DOHH2 (cell line): Measurements from ENCODE around the gene NCLN.
"Not testable (repeated sequence)": the region's sequence is repeated elsewhere in the genome, so short reads cannot be mapped to it uniquely, and the experiment has no call there.

Experiments
- H3F3A ChIP-seq: fragments of 200-600 bp; sonication (generic), shearing (Covaris generic); 2 replicates; pipeline ENCODE4 v1.6.0; 2016; ENCODE audit warnings: antibody characterized with exemption, mild to moderate bottlenecking; ENCODE audit not compliant: control insufficient read depth, insufficient read depth
- H3K27ac ChIP-seq: fragments of 200-600 bp; sonication (generic); 2 replicates; pipeline ENCODE4 v1.5.1; 2014; ENCODE audit warnings: low read depth, mild to moderate bottlenecking, low read length, moderate library complexity
- H3K27me3 ChIP-seq: fragments of 200-600 bp; sonication (generic); 2 replicates; pipeline ENCODE4 v1.6.1; 2014; ENCODE audit warnings: mild to moderate bottlenecking, low read length, mixed read lengths; ENCODE audit not compliant: control insufficient read depth
- H3K36me3 ChIP-seq: fragments of 200-600 bp; sonication (generic); 2 replicates; pipeline ENCODE4 v1.6.1; 2014; ENCODE audit warnings: mild to moderate bottlenecking, low read length, moderate library complexity, mixed read lengths; ENCODE audit not compliant: control insufficient read depth
- H3K4me1 ChIP-seq: fragments of 200-600 bp; sonication (generic); 2 replicates; pipeline ENCODE4 v1.6.1; 2014; ENCODE audit warnings: mild to moderate bottlenecking, low read length, mixed read lengths; ENCODE audit not compliant: control insufficient read depth
- H3K4me2 ChIP-seq: fragments of 200-600 bp; sonication (generic); 2 replicates; pipeline ENCODE4 v1.6.0; 2014; ENCODE audit warnings: mild to moderate bottlenecking, low read length, moderate library complexity
- H3K4me3 ChIP-seq: fragments of 200-600 bp; sonication (generic); 2 replicates; pipeline ENCODE4 v1.5.1; 2014; ENCODE audit warnings: mild to moderate bottlenecking, low read length, mixed read lengths
- H3K79me2 ChIP-seq: fragments of 200-600 bp; sonication (generic); 2 replicates; pipeline ENCODE4 v1.6.1; 2014; ENCODE audit warnings: mild to moderate bottlenecking, low read length, mixed read lengths; ENCODE audit not compliant: control insufficient read depth
- H3K9me2 ChIP-seq: fragments of 200-600 bp; sonication (generic); replicated peaks from 2 replicates; pipeline ENCODE4 v1.6.1; 2014; ENCODE audit warnings: mild to moderate bottlenecking, low read length, mixed read lengths; ENCODE audit not compliant: control insufficient read depth
- H3K9me3 ChIP-seq: fragments of 200-600 bp; sonication (generic); 2 replicates; pipeline ENCODE4 v1.6.1; 2014; ENCODE audit warnings: antibody characterized with exemption, low read length, mixed read lengths; ENCODE audit not compliant: control insufficient read depth, insufficient read depth
- H4K20me1 ChIP-seq: fragments of 200-600 bp; sonication (generic); 2 replicates; pipeline ENCODE4 v1.6.0; 2014; ENCODE audit warnings: low read depth, mild to moderate bottlenecking, antibody characterized with exemption, low read length, moderate library complexity; ENCODE audit not compliant: control insufficient read depth, insufficient read depth
- CTCF ChIP-seq: fragments of 200-600 bp; sonication (generic); IDR thresholded peaks from one replicate; pipeline ENCODE4 v1.5.1; 2014; ENCODE audit warnings: antibody characterized with exemption, mild to moderate bottlenecking, low read depth, low read length; ENCODE audit not compliant: poor library complexity, severe bottlenecking
- EZH2phosphoT487 ChIP-seq: fragments of 200-600 bp; sonication (generic); IDR thresholded peaks from 2 replicates; pipeline ENCODE4 v1.6.1; 2017; ENCODE audit warnings: borderline replicate concordance, mild to moderate bottlenecking, antibody characterized with exemption, low read length, moderate library complexity, mixed read lengths

NCLN gene

GRCh38 chr19:3190921-3191805 lies 5.4 kb downstream of the NCLN start:
- Histone ChIP-seq H3F3A (no peaks in the 10 kb centered on the region), H3K27me3 (no peaks in the 10 kb centered on the region), H3K4me3 (no peak overlapping the region), H3K4me2 (no peak overlapping the region), H3K36me3 (peaks cover 46% of the 10 kb centered on the region), H3K79me2 (peaks cover 80% of the 10 kb centered on the region), H3K9me2 (no peaks in the 10 kb centered on the region), H4K20me1 (peaks cover 27% of the 10 kb centered on the region; the same call in 1 of the 2 replicates), H3K9me3 (no peaks in the 10 kb centered on the region), H3K4me1 (peaks cover 17% of the 10 kb centered on the region), H3K27ac (no peak overlapping the region)
- TF ChIP-seq CTCF (no peak), EZH2phosphoT487 (no peak)

- peaks cover 51% of the 10 kb centered on the region for H3K36me3 ChIP-seq
- H3K79me2 ChIP-seq, result peaks cover 74% of the 10 kb centered on the region
- not testable (repeated sequence) for H3K27me3 ChIP-seq, H3K9me2 ChIP-seq, H3F3A ChIP-seq, H3K27ac ChIP-seq, H3K4me2 ChIP-seq, H3K4me3 ChIP-seq, H3K9me3 ChIP-seq
- peaks cover 16% of the 10 kb centered on the region for H3K4me1 ChIP-seq
- H4K20me1 ChIP-seq, result peaks cover 27% of the 10 kb centered on the region; the same call in 1 of the 2 replicates
Observed at GRCh38 chr19:3191806-3192104, 6.0 kb downstream of the NCLN start.

- Histone ChIP-seq H3K4me2 (no peak overlapping the region), H4K20me1 (peaks cover 22% of the 10 kb centered on the region; the same call in 1 of the 2 replicates), H3K36me3 (peaks cover 52% of the 10 kb centered on the region), H3K4me3 (no peak overlapping the region), H3F3A (no peaks in the 10 kb centered on the region), H3K9me3 (no peaks in the 10 kb centered on the region), H3K79me2 (peaks cover 69% of the 10 kb centered on the region), H3K9me2 (no peaks in the 10 kb centered on the region), H3K4me1 (peaks cover 12% of the 10 kb centered on the region), H3K27ac (no peak overlapping the region), H3K27me3 (no peaks in the 10 kb centered on the region)
- TF ChIP-seq EZH2phosphoT487 (no peak), CTCF (no peak)
Observed at GRCh38 chr19:3192228-3192635, 6.5 kb downstream of the NCLN start.

- H3K27me3 ChIP-seq, result no peaks in the 10 kb centered on the region
- H4K20me1 ChIP-seq, result peaks cover 17% of the 10 kb centered on the region; the same call in 1 of the 2 replicates
- H3K4me1 ChIP-seq, result peaks cover 7% of the 10 kb centered on the region
- no peaks in the 10 kb centered on the region for H3K9me3 ChIP-seq
- H3K36me3 ChIP-seq, result peaks cover 48% of the 10 kb centered on the region
- H3K9me2 ChIP-seq, result no peaks in the 10 kb centered on the region
- no peak overlapping the region for H3K27ac ChIP-seq
- H3K4me2 ChIP-seq, result no peak overlapping the region
- H3K79me2 ChIP-seq, result peaks cover 64% of the 10 kb centered on the region
- no peak for TF ChIP-seq EZH2phosphoT487
- no peak for TF ChIP-seq CTCF
- no peaks in the 10 kb centered on the region for H3F3A ChIP-seq
- H3K4me3 ChIP-seq, result no peak overlapping the region
Observed at GRCh38 chr19:3192684-3193083, 7.0 kb downstream of the NCLN start.
